Measurements from ENCODE around the gene ALDH1L2.

The ALDH1L2 gene

DNA sequence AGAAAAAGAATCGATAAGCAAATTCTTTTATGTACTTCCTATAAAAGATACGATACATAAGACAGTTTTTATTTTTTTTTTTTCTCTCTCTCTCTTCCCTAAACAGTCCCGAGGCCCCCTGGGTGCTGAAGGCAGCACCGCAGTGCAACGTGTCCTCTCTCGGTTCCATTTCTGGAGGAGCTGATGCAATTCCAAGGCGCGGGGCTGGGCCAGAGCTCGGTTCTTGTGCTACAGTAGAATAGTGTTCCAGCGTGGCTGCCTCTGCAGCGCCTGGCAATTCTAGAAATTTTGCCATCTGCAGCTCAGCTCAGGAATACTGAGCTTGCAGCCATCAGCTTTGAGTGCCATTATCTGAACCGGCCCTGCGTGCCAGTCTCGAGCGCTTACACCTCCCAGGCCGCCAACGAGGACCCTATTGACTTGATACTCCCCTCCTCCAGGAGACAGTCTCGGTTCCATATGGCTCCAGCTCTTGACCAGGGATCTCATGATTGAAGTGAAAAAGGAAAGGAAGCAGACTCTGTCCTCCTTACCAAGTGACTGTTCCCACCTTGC lies 630 bp downstream of the ALDH1L2 start:
- DNase-seq (ENCODE audit: low spot score), result peak; percentile 76

DNA sequence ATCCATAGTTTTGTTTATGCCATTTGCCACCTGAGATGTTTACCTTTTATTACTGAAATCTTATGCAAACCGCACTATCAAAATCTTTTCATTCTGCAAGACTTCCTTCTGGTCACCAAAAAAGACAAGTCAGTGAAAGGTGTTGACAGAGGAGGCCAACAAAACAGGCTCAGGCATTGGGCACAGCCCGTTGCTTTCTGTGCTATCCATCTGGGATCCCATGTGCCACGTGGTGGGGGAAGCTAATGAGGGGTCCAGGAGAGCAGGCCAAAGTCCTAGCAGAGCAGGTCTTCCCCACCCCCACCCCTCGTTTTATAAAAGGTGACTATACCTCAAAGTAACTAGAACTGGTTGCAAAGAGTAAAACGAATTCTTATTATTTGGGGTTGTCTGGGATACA lies 1.2 kb downstream of the ALDH1L2 start:
- DNase-seq (ENCODE audit: low spot score), result no peak

DNA sequence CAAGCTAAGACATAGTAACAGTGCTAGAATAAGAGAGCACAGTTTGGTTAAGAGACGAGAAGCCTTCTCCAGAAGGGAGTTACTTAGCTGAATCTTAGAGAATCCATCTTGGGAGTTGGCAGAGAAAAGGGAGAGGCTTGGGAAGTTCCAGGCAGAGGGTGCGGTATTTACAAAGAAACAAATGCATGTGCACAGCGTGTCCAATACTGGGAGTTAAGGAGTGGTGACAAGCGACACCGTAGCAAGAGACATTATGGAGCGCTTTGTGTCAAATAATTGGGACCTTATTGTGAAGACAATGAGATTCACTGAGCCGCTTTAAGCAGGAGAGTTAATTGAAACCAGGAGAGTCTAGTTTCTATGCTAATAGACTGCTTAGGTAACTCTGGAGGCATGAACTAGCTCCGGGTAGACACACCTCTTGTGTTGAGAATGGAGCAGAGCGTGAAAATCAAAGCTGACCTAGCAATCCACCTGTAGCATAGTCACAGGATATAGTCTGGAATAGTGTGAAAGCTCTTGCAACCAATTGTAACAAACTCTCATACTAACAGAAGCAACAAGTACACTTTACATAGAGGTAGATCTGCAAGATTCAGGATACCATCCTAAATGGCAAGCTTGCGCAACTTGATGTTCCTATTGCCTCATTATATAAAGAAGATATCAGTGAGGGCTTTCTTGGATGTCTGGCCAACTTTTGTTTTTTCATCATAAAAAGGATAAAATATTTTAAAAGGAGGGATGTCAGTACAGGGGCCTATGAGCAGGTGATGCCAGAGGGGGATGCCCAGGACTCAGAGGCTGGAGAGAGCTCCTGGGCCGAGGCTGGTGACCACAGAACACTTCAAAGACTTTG lies 5.3 kb downstream of the ALDH1L2 start:
- DNase-seq (ENCODE audit: low spot score), result no peak

DNA sequence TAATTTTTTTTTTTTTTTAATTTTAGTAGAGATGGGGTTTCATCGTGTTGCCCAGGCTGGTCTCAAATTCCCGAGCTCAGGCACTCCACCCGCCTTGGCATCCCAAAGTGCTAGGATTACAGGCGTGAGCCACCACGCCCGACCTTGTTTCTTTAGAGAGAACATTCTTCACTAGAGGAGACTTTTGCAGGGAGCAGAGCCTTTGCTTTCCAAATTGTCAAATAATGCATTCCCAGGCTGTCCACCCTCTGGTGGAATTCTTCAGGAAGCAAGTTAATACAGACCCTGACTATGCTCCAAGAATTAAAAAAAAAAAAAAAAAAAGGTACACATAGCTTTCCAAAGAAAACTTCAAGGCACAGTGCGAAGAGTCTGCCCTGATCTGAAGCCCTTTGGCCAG lies 6.8 kb downstream of the ALDH1L2 start:
- DNase-seq (ENCODE audit: low spot score), result peak; percentile 19

DNA sequence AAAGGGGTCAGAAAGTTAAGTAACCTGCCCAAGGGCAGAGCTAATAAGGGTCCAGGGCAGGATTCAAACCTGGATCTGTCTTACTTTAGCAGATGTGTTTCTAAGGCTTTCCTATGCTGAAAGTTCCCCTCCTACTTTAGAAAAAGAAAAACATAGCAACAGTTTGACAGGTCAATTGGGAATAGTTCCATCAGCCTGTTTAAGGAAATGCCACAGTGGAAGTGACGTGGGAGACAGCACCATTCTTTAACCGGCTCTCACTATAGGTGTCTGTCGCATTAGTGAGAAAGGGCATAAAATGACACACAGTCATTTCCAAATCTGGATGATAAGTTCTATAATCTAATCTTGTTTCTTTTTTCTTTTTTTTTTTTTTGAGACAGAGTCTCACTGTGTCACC lies 7.3 kb downstream of the ALDH1L2 start:
- DNase-seq (ENCODE audit: low spot score), result no peak

DNA sequence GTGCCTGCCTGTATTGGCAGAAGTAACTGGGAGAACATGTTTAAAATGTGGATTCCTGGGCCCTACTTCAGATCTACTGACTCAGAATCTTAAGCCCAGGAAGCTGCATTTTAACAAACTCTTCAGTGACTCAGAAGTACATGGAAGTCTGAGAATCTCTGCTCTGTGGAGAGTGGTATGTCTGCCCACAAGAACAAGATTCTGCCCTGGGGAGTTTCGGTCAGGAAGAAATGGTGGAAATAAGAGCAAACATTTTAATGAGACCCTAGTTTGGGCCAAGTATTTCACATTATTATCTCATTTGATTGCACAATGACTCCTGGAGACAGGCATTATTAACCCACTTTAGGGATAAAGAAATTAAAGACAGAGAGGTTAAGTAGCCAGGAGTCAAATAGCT lies 8.2 kb downstream of the ALDH1L2 start:
- DNase-seq (ENCODE audit: low spot score), result peak; percentile 54

DNA sequence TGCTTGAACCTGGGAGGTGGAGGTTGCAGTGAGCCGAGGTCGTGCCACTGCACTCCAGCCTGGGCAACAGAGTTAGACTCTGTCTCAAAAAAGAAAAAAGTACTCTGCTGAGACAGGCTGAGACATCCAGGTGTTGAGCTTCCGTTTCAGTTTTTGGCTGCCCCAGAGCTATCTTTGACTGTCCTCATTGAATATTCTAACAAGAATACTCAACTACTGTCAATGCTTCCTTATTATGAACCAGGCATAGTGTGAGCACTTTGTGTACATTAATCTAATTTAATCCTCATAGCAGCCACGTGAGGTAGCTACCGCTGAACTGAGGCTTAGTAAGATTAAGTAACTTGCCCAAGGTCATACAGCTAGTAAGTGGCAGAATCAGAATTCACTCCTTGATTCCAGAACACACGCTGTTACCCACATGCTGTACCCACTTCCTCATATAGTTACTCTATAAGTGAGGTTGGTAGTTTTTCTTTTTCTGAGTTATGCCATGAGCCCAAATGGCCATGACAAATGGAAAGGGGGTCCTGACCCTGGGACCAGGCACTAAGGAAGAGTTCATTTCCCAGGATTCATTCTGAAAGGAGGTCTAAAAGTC lies 11.3 kb downstream of the ALDH1L2 start:
- DNase-seq (ENCODE audit: low spot score), result no peak

DNA sequence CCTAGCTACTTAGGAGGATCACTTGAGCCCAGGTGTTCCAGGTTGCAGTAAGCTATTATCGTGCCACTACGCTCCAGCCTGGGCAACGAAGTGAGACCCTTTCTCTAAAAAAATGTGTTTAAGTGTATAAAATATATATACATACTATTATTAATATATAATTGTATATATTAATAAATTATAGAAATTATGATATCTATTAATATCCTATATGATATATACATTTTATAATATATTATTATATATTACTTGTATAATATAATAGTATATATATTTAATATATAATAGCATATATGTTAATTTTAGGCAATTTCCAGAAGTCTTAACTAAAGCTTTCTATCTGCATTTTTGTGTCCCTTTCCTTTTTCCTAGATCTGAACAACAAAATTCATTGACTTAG lies 12.3 kb downstream of the ALDH1L2 start:
- no peak for DNase-seq (ENCODE audit: low spot score)

DNA sequence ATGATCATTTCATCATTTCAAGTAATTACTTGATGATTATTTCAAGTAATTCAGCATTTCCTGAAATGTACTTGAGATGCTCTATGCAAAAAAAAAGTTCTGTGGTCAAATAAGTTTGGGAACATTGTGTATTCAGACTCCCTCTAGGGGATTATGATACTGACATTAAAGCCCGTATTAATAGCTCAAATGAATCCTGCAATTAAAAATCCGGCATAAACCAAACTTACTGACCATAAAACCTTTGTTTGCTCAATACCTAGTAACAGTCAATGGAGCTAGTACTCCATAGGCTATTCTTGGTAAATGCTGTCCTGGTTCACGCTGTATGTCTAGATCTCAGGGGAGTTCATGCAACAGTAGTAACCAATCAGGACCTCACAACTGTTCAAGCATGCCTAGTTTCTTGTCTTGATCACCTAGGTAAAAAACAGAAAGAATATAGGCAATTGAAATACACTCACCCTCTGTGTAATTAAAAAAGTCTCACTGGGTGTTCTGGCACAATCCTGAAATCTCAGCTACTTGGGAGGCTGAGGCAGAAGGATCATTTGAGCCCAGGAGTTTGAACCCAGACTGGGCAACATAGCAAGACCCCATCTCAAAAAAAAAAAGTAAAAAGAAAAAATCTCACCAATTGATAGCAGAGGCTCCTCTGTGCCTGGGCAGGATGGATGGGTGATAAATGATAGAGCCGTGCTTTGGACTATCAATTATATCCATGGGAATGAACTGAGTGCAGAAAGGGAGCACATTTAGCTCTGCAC lies 14.1 kb downstream of the ALDH1L2 start:
- DNase-seq (ENCODE audit: low spot score), result no peak

DNA sequence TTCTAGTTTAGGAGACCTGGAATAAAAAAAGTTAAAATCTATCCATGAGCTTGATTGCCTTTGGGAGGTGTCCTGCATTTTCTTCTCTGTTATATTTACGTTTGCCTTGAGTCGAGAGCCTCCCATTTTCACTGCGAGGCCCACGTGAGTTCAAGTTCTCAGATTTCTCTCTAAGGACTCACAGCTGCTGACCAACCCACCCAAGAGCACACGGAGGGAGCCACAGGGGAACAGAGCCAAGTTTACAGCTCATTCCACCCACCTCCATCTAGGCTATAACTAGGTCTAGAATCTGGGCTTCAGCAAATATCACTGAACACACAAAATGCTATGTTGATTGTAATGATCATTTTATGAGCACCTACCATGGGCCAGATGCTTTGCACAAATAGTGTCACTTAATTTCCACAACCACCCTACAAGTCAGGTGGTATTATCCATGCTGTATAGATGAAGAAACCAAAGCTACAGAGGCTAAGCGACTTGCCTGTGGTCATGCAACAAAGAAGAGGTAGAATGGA lies 16.7 kb downstream of the ALDH1L2 start:
- no peak for DNase-seq (ENCODE audit: low spot score)

DNA sequence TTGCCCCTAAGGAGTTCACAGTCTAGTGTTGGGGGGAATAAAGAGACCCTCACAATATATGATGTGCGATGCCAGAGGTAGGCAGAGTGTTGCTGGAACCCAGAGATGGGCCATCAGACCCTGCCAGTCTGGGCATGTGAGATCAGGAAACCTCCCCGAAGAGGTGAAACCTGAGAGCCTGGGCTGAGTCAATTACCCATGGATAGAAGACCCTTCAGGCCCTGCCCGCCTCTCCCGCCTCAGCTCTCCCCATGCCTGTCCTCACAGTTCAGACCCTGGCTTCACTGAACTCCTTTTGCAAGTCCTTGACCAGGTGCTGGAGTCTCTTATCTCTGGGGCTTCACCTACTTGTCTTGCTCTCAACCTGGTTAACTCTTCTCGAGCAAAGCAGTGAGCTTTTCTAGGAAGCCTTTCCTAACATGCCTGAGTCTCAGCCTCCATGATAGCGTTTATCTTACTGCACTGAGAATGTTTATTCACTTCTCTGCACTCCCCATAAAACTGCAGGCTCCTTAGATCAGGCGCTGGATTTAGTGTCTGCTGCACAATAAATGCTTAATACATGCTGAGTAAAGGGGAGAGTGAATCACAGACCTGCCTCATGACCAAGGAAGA lies 19.6 kb downstream of the ALDH1L2 start:
- DNase-seq (ENCODE audit: low spot score), result no peak

DNA sequence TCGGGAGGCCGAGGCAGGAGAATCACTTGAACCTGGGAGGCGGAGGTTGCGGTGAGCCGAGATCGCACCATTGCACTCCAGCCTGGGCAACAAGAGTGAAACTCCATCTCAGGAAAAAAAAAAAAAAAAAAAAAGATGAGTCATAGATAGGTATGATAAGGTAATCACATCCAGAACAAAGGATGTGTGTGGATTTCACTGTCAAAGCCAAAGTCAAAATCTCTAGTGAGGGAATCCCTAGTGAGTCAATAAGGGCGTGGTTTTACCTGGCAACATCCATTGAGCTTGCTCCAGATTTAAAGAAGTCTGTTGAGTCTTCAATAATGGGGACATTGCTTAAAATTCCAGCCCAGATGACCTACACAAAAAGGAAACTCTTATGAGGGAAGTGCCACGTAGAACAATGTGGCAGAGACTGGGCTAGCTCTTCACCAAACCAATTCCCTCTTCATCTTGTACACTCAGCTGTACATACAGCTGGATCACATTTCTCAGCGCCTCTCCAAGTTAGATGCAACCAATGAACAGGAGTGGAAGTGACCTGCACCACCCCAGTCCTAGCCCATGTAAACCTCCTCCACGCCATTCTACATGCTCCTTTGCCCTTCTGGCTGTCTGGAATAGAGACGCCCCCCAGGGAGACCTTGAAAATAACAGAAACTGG lies 23.4 kb downstream of the ALDH1L2 start:
- DNase-seq (ENCODE audit: low spot score), result no peak

DNA sequence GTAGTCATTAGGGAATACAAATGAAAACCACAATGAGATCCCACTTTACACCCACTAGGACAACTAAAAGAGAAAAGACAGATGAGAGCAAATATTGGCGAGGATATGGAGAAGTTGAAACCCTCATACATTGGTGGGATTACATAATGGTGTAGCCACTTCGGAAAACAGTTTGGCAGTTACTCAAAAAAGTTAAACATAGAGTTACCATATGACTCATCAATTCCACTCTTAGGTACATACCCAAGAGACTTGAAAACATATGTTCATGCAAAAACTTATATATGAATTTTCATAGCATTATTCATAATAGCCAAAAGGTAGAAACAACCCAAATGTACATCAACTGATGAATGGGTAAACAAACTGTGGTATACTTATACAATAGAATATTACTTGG lies 27.1 kb downstream of the ALDH1L2 start:
- DNase-seq (ENCODE audit: low spot score), result no peak

DNA sequence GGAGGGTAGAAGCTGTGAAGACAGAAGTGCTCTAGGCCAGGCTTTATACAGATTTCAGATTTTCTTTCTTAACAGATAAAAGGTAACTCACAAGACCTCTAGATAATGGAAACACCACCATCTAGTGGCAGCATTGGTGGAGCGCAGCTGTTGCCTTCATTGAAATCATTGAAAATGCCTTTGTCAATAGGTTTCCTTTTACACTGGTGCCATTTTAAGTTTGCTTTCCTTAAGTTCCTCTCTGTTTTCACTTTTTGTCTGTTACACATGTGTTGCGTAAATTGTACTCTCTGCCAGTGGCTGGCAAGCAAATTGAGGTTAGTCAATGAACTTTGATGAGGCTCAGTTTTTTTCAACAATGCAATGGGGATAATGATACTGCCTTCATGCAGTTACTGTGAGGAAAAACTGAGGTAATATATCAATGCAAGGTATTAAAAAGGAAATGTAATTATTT lies 31.1 kb downstream of the ALDH1L2 start:
- DNase-seq (ENCODE audit: low spot score), result peak; percentile 41

DNA sequence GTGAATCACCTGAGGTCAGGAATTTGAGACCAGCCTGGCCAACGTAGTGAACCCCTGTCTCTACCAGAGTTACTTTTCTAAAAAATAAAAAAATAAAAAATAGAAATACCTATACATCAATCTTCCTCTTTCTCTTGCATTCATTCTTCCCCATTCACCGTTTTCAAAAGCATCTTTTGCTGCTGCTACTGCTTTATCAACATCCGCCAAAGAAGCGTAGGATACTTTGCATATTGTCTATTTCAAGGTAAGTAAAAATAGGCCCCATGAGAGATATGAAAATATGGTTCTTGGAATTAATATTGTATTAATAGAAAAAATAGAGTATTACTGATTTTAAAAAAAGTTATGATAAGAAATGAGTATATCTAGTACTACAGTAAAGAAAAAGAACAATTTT lies 32.3 kb downstream of the ALDH1L2 start:
- no peak for DNase-seq (ENCODE audit: low spot score)

DNA sequence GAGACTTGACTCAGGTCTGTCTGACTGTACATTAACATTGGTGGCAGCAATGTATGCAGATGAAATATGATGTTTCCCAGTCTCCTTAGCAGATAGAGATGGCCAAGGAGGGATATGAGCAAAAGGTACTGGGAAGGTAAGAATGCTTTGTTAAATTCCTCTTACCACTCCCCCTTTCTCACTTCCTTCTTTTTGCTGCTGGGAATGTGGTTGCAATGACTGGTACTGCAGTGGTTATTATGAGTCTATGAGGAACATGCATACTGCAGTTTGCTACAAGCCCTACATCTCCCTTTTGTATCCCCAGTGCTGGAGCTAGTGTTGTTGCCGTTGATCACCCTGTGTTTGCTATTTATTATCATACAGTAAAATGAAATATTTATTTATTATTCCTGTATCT lies 35.9 kb downstream of the ALDH1L2 start:
- no peak for DNase-seq (ENCODE audit: low spot score)

DNA sequence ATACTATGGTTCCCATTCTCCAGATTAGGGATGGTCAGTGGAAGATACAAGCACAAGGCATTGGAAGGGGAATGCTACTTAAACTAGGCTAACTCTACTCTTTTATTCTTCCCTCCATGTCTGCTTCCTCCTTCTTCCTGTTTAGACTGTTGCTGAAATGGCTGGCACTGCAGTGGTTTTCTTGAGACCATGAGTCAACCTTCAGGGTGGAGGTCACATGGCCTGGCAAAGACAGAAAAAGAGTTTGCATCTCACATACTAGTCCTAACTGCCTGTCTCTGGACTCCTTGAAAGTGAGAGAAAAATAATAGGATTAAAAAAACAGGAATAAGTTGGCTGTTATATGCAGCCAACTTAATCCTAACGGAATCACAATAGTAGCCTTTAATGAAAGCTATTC lies 37.0 kb downstream of the ALDH1L2 start:
- no peak for DNase-seq (ENCODE audit: low spot score)

DNA sequence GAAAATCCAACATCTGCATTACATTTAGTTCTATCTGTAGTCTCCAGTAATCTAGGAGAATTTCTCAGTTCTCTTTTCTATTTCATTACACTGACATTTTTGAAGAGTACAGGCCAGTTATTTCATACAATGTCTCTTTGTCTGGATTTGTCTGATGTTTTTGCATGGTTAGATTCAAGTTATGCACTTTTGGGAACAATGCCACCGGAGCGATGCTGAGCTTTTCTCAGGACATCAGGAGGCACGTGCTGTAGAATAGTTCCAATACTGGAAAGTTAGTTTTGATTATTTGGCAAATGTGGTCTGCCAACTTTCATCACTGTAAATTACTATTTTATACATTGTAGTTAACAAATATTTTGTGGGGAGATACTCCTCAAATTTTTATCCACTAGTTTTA lies 43.1 kb downstream of the ALDH1L2 start:
- no peak for DNase-seq (ENCODE audit: low spot score)

DNA sequence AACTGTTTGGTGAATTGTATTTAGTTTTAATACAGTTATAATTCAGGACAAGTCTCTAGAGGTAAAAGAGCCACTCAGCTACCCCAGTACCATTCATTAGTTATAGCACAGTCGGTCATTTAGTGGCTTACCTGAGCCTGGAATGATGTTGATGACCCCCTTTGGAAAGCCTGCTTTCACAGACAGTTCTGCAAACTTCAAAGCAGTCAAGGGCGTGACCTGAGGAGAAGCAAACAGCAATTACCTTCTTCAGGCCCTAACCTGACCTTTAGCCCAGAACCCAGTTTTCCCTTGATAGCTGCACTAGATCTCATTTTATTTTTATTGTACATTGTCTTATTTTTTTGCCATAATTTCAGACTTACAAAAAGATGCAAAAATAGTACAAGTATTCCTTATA lies 43.8 kb downstream of the ALDH1L2 start:
- DNase-seq (ENCODE audit: low spot score), result no peak

DNA sequence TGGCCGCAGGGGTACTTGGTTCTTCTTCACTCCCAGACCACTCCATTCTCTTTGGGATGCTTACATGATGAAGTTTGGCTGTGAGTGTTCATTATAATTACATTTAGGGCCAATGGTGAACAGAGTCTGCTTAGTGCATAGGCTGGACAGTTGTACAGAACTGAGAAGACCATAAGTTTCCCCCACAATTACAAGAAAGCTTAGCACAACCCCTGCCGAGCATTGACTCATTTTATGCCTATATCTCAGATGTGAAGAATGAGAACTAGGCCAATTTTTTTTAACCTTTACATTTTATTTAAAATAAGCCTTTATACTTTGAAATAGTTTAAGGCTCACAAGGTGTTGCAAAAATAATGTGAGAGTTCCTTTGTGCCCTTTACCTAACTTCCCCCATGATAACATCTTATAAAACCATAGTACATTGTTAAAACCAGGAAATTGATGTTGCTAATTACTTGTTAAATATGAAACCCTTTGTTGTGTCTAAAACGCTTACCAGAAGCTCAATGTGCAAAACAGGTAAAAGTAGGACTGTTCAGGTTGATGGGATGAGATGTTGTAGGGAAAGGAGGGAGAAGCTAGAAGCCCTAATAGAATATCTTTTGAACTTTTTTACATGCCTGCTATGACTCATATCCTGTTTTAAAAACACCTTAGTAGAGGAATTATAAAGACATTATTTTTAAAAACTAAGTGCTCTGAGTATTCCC lies 47.2 kb downstream of the ALDH1L2 start:
- no peak for DNase-seq (ENCODE audit: low spot score)

DNA sequence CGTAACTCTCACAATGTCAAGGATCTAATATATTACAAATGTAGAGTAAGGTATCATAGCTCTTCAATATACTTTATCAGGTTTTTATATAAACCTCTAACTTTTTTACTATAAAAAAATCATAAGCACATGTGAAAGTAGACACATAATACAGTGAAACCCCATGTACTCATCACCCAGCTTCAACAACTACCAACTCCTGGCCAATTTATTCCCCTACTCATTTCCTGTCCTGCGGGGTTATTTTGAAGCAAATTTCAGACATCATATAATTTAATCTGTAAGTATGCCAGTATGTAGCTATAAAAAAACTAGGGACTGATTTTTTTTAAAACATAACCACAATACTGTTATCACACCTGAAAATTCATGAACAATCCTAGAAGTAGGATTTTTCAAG lies 50.4 kb downstream of the ALDH1L2 start:
- no peak for DNase-seq (ENCODE audit: low spot score)

Measured in GM03348 (cell line).